ENCODE measurements around the gene SEMA4B. TPM values are rescaled to one million over a fixed set of nuclear protein-coding genes. Genes with fewer than 3 reads are reported as not detected.

The SEMA4B gene
- total and polyA plus RNA-seq, 2 experiments from 2014 or later: 16.7 to 48.2 TPM

GRCh38 chr15:90165157-90165556 is 36.0 kb upstream of the SEMA4B start:
- no peak overlapping the region for H3K4me2 ChIP-seq
- ATAC-seq: no peak
- no peak overlapping the region for H3K27ac Mint-ChIP-seq

More at GRCh38 chr15:90165157-90165556, 36.0 kb upstream of the SEMA4B start:
- Mint-ChIP-seq H3K36me3 (ENCODE audit: low read depth) (no peaks in the 10 kb centered on the region), H3K9me3 (no peaks in the 10 kb centered on the region), H3K27me3 (ENCODE audit: insufficient read depth, low read depth, poor library complexity) (peaks cover 7% of the 10 kb centered on the region), H3K4me3 (no peak overlapping the region), H3K4me1 (peaks cover 25% of the 10 kb centered on the region)
- Histone ChIP-seq H4K20me1 (replicated peaks; ENCODE audit: insufficient read depth) (no peaks in the 10 kb centered on the region), H3F3A (replicated peaks; ENCODE audit: low read depth) (no peaks in the 10 kb centered on the region), H3K4me1 (ENCODE audit: insufficient read depth) (peaks cover 11% of the 10 kb centered on the region), H2AFZ (no peak overlapping the region), H3K27ac (ENCODE audit: low read depth) (no peak overlapping the region), H3K27me3 (ENCODE audit: insufficient read depth) (no peaks in the 10 kb centered on the region), H3K4me3 (no peak overlapping the region), H3K36me3 (ENCODE audit: insufficient read depth) (no peaks in the 10 kb centered on the region), H3K9me2 (ENCODE audit: insufficient read depth) (no peaks in the 10 kb centered on the region), H3K79me2 (replicated peaks; ENCODE audit: insufficient read depth) (no peaks in the 10 kb centered on the region)
- no peak for DNase-seq (ENCODE audit: low spot score)
- no peak for TF ChIP-seq ETS1 (IDR thresholded peaks at IDR 0.05)
- no peak for TF ChIP-seq CTCF (conservative IDR thresholded peaks at IDR 0.05; ENCODE audit: low read depth in 2 of 2)
- no peak for TF ChIP-seq CREB1 (CRISPR knock-in tag; IDR thresholded peaks at IDR 0.05; ENCODE audit: low read depth)
- no peak for TF ChIP-seq POLR2AphosphoS5 (IDR thresholded peaks at IDR 0.05; ENCODE audit: low read depth)
- TF ChIP-seq, protein P1, sequence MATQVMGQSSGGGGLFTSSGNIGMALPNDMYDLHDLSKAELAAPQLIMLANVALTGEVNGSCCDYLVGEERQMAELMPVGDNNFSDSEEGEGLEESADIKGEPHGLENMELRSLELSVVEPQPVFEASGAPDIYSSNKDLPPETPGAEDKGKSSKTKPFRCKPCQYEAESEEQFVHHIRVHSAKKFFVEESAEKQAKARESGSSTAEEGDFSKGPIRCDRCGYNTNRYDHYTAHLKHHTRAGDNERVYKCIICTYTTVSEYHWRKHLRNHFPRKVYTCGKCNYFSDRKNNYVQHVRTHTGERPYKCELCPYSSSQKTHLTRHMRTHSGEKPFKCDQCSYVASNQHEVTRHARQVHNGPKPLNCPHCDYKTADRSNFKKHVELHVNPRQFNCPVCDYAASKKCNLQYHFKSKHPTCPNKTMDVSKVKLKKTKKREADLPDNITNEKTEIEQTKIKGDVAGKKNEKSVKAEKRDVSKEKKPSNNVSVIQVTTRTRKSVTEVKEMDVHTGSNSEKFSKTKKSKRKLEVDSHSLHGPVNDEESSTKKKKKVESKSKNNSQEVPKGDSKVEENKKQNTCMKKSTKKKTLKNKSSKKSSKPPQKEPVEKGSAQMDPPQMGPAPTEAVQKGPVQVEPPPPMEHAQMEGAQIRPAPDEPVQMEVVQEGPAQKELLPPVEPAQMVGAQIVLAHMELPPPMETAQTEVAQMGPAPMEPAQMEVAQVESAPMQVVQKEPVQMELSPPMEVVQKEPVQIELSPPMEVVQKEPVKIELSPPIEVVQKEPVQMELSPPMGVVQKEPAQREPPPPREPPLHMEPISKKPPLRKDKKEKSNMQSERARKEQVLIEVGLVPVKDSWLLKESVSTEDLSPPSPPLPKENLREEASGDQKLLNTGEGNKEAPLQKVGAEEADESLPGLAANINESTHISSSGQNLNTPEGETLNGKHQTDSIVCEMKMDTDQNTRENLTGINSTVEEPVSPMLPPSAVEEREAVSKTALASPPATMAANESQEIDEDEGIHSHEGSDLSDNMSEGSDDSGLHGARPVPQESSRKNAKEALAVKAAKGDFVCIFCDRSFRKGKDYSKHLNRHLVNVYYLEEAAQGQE (IDR thresholded peaks at IDR 0.05; ENCODE audit: unreplicated experiment): no peak

Data from GM23338 (cell line).